GM18909 (cell line): ENCODE measurements around the gene UBR3.

Source experiments
- ATAC-seq: cut with Tn5 transposase; IDR thresholded peaks from one replicate; pipeline ENCODE4 v1.9.1; 2021; ENCODE audit warnings: mild to moderate bottlenecking; ENCODE audit not compliant: unreplicated experiment, poor library complexity

UBR3 gene

DNA sequence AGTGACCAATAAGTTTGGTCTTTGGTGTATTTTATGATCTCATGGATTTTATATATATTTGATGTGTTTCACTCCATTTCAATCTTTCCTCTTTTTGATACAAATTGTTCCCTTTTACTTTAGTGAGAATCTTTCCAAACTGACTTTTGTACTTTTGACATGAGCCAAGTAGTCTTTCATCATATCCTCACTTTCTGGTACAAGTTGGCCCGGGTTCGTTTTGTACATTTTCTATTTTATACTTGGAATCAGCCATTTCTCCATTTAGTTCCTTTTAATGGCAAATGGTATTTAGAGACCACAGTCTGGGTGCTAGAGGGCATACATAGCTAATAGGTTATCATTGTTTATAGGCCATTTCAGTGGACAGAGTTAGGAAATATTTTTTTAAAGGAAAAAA is 202.8 kb downstream of the UBR3 start:
- ATAC-seq = no peak

DNA sequence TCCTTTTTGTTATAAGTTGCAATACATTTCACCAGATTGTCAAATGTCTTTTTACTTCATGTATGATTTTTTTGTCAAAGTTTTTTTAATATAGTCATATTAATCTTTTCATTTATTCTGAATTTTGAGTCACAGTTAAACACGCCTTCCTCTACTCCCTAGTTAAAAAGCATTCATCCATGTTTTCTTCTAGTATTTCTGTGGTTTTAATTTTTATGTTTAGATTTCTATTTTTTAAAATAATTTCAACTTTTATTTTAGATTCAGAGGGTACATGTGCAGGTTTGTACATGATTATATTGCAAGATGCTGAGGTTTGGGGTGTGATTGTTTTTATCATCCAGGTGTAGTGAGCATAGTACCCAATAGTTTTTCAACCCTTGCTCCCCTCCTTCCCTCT is 204.0 kb downstream of the UBR3 start:
- no peak for ATAC-seq

DNA sequence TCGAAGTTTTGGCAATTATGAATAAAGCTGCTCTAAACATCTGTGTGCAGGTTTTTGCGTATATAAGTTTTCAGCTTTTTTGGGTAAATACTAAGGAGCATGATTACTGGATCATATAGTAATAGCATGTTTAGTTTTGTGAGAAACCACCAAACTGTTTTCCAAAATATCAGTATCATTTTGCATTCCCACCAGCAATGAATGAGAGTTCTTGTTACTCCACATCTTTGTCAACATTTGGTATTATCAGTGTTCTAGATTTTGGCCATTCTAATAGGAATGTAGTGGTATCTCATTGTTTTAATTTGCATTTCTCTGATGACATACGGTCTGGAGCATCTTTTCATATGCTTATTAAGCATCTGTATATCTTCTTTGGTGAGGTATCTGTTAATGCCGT is 207.3 kb downstream of the UBR3 start:
- ATAC-seq = no peak

DNA sequence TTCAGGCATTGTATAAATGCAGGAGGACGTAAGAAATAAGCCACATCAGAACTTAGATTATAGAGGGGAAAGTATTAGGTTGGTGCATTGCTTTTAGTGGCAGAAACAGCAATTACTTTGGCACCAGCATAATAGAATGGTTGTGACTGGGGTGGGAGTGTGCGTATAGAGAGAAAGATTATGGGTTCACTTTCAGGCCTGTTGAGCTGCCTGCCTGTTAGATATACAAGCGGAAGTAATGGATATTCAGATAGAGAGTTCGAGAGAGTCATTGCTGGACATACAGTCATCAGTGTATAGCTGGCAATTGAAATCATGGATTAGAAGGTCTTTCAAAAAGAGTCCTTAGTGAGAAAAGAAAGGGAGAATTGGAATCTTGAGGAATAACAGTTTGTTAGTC is 211.5 kb downstream of the UBR3 start:
- ATAC-seq = no peak

DNA sequence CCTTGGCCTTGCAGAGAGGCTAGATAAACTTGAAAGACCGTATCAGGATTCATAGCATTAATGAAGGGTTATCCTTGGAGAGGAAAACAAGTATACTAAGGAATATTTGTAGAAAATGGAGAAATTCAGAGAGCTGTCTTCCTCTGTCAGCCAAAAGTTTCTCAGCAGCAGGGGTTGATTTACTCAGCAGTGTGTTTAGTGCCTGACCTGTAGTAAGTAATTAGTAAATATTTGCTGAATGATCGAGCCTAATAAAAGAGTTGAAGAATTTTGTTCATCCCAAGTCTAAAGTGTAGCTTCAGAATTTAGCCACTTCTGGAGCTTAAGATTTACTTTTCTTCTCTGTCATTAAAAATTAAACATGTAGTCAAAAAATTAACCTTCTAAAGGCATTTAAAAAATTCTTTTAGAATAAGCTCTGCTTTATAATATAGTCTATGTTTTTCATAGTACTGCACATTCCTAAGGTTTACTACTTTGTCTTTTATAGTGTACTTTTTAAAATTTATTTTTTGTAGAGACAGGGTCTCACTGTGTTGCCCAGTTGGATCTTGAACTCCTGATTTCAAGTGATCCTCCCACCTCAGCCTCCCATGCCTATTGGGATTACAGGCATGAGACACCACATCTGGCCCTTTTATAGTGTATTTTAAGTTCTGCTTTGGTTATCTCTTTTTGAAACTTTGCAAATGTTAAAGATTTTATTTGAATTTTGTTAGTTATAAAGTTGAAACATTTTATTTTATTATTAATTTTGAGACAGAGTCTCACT is 212.3 kb downstream of the UBR3 start:
- no peak for ATAC-seq

DNA sequence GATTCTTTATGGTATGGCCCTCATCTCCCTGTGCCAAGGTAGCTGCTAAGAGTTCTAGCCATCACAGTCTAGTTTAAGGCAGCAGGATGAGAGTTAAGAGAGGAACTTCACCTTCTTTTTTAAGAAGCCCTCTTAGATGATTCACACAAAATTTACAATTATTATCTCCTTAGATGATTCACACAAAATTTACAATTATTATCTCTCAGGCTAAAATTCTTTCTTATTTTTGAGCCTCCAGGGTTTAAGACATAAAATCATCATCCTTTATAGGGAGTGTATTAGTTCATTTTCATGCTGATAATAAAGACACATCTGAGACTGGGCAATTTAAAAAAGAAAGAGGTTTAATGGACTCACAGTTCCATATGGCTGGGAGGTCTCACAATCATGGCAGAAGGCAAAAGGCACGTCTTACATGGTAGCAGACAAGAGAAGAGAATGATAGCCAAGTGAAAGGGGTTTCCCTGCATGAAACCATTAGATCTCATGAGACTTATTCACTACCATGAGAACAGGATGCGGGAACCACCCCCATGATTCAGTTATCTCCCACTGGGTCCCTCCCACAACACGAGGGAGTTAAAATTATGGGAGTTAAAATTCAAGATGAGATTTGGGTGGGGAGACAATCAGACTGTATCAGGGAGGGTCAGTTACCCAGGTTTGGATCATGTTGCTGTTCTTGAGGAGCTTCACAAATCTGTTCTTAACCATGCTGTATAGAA is 217.7 kb downstream of the UBR3 start:
- ATAC-seq = no peak

DNA sequence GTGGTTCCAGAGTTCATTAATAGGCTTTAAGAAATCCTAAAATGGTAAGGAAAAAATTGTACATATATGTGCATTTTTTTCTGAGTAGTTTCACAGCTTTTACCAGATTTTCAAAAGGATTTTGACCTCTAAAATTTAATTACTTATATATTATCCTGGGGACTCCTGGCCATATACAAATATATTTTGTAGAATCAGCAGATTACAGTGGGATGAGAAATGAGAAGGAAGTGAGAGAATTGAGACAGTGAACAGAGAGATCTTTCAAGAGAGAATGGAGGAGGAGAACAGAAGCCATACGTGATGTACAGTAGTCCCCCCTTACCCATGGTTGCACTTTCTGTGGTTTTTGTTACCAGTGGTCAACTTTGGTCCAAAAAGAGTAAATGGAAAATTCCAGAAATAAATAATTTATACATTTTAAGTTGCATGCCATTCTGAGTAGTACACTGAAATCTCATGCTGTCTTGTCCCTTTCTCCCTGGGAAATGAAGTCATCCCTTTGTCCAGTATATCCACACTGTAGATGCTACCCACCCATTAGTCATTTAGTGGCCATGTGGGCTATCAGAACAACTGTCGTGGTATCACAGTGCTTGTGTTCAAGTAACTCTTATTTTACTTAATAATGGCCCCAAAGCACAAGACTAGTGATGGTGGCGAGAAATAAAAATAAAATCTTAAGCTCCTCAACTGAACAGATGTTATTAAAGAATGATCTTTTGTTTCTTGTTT is 220.2 kb downstream of the UBR3 start:
- no peak for ATAC-seq

DNA sequence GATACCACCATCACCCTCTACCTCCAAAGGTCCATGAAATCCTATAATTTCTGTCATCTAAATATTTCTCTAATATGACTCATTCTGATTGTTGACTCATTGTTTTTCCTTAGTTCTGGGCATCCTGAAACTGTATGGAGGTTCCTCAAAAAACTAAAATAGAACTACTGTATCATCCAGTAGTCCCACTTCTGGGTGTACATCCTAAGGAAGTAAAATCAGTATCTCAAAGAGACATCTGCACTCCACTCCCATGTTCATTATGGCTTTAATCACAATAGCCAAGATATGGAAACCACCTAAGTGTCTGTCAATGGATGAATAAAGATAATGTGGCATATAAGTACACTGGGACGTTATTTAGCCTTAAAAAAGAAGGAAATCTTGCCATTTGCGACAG is 224.9 kb downstream of the UBR3 start:
- no peak for ATAC-seq

DNA sequence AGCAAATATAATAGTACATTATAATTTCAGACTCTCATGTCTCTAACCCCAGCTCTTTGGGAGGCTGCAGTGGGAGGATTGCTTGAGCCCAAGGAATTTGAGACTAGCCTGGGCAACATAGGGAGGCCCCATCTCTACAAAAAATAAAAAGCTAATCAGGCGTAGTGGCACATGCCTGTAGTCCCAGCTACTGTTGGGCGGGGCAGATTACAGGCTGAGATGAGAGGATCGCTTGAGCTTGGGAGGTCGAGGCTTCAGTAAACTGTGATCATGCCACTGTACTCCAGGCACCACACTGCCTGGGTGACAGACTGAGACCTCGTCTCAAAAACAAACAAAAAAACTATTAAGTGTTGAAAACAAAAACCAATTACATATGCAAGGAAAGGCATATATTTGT is 227.7 kb downstream of the UBR3 start:
- ATAC-seq = no peak

DNA sequence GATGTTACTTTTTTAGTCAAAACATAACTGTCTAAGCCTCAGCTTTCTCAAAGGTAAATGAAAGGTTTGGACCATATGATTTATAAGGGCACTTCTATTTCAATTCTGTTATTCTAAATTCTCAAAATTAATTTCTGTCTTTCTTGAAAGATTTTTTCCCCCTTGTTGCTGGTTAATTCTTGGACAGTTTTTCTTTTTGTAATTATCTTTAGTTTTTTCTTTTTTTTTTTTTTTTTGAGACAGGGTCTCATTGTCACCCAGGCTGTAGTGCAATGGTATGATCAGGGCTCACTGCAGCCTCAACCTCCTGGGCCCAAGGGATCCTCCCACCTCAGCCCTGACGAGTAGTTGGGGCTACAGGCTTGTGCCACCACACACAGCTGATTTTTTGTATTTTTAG is 229.6 kb downstream of the UBR3 start:
- ATAC-seq = no peak

DNA sequence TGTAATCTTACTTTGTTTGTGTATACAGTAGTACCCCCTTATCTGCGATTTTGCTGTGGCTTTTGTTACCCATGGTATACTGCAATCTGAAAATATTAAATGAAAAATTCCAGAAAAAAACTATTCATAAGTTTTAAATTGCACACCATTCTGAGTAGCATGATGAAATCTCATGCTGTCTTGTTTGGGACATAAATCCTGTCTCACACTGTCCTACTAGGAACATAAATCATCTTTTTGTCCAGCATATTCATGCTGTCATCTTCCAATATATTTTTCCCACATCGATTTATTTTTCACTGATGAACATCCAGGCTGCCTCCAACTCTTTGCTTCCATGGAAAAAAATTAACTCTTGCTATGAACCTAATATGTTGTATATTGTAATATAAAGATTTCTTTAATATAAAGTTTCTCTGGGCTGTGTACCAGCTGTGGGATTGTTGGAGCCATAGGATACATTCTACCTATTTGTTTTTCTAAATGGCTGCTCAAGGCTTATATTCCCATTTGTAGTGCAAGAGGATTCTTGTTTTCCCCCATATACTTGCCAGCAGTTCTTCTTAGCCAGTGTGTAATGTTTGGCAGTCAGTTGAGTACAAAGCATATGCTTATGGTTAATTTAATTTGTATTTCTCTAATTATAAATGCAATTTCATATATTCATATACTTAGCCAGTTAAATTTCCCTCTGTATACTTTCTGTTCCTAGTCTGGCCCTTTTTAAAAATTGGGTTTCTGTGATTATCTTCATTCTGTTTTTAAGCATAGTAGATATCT is 236.4 kb downstream of the UBR3 start:
- ATAC-seq = no peak

DNA sequence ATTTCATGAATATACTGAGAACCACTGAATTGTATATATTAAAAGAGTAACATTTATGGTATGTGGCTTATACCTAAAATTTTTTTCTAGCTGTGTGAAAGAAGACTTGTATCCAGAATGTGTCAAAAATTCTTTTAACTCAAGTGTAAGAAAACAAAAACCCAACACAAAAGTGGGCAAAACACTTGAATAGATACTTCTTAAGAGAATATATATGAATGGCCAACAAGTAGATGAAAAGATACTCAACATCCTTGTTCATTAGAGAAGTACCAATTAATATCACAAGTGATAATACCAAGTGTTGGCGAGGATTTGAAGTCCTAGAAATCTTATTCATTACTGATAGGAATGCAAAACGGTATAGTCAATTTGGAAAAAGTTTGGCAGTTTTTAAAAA is 243.5 kb downstream of the UBR3 start:
- ATAC-seq = no peak

DNA sequence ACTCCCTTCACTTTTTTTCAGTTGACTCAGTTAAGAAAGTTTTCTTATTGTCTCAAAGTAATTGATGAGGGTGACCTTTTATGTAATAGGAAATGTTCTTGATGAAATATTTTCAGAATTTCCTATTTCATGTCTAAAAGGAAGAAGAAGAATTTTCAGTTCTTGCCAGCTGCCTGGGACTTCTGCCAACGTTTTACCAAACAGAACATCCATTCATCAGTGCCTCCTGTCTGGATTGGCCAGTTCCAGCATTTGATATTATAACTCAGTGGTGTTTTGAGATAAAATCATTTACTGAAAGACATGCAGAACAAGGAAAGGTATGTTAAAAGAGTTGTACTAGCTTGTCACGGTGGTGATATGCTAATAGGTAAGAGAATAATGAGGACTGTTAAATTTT is 246.0 kb downstream of the UBR3 start:
- ATAC-seq = no peak

DNA sequence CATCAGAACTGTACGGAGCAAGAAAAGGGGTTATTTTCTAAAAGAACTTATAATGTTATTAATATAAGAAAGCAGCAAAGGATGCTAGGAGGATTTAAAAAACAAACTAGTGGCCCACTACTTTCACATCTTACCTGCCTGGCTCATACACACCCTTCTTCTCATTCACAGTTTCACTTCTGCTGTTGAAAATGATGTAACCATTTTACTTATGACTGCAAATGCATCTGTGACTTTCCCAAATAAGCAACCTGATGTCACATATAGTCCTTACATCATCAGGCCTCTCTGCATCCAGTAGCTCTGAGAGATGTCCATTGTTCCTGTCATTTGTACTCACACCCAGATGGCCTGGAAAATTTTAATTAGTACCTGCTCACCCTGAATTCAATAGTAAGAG is 248.9 kb downstream of the UBR3 start:
- ATAC-seq = no peak

DNA sequence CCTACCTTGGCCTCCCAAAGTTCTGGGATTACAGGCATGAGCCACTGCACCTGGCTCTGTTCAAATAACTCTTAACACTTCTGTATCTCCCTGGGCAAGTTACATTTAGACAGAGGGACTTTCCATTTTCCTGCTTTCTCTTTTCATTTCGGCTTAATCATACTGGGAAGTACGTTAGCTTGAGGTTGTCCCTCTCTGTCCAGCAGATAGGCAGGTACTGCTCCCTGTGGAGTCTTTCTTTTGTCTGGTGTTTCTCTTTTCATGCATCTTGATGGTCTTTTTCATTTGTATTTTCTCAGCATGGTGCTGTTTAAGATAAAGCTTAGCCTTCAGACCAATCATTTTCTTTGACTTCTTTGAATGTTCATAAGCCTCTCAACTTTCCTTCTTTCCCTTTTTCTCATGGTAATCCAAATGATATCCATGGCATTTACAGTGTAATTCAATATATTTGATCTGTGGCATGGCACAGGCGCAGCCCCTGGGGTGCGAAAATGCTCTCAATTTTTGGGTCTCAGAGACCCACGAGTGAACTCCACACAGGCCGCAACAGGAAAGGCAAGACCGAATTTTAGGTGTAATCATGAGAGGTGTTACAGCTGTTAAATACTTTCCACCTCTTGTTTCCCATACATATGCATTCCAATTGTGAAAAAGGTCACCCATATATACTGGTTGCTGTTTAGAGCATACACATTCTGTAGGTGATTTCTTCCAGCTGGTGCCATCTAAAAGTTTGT is 250.7 kb downstream of the UBR3 start:
- ATAC-seq = no peak

DNA sequence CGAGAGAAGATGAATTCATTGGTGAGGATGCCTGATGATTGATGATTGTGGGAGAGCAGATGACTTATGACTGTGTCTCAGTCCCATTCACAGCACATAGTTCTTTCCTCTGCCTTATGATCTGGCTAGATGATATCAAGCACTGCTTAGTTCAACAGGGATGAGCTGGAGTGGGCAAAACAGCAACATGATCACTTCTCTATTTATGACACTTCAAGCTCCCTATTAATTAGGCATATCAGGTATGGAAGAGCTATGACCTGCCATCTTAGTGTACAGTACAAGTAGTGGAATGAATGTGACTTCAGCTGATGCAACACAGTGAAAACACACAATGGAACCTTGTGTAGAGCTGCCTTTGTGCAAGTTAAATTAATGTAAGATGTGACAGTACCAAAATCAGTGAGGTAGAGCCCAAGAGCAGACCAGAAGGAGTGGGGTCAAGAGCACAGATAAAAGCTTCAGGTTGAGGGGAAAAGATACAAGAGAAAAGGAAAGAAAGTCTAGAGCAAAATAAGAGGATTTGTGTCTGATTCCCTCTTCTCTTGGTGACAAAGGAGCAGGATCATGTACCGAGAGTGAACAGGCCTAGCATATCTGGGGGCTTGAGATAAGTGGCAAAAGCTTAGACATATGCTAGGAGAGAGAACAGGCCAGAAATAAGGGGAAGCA is 257.7 kb downstream of the UBR3 start:
- ATAC-seq = no peak

DNA sequence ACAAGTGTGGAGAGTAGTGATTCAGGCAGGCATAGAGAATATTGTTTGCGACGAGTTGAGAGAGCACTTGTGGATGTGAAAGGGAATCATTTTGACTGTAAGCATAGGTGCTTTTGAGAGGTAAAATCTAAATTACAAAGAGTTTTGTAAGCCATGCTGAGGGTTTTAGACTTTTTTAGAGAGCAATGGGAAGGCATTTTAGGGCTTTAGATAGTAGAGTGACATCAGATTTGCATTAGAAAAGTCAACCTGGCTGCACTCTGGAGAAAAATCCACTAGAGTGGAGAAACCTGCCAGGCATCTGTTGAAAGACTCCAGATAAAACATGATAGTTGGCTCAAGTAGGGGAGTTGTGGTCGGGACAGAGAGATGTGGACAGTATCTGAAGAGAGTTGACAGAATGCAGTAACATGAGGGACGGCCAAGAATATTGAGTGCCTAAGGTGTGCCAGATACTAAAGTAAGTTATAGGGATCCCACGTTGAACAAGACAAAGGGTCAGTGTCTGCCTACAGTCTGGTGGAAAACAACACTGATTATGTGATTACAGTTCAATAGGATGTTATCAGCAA is 258.9 kb downstream of the UBR3 start:
- no peak for ATAC-seq

DNA sequence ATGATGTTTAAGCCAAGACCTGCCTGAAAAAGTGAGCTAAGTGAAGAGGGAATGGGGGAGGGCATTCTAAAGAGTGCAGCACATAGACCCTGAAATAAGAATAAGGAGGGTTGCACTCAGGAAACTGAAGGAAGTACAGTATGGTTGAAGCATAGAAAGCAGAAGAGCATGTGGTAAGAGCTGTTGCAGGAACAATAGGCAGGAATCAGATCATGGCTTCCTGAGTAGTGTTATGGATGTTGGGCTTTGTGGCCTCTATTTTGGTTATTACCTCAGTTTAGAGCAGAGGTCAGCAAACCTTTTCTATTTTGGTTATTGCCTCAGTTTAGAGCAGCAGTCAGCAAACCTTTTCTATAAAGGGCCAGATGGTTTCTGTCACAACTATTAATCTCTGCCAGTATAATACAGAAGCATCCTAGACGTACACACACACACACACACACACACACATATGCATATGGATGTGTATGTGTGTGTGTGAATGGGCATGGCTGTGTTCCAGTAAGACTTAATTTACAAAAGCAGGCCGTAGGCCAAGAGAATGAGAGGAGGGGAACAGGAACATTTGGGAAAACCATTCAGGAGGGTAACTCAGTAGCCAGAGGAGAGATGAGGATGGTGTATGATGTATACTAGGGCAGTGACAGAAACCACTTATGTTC is 259.6 kb downstream of the UBR3 start:
- ATAC-seq = no peak

DNA sequence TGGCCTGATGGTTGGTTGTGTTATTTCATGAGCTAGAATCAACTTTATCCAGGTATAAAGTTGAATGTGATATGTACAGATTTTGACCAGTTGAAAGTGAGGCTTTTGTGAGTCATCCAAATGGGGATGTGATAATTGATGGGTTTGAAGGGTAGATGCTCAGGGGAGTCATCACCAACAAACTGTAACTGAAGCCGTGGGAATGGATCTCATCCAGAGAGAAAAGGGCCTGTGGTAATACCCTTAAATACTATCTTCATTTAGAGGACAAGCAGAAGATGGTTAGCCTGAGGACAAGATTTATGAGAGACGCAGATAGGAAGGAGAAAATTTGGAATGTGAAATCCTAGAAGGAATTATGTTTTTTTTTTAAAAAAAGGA is 260.1 kb downstream of the UBR3 start:
- ATAC-seq = no peak
